GM10266 (cell line): ENCODE measurements around the gene SPACA5.
"Not testable (repeated sequence)": the region's sequence is repeated elsewhere in the genome, so short reads cannot be mapped to it uniquely, and the experiment has no call there.

Experiments used
- DNase-seq: peaks from one replicate; pipeline ENCODE4 v3.0.0; 2012; ENCODE audit errors: extremely low spot score
- TF ChIP-seq, protein P1 (sequence below): IDR thresholded peaks from 2 replicates; pipeline ENCODE4 v1.5.1; 2012; ENCODE audit warnings: mild to moderate bottlenecking, low read depth; ENCODE audit not compliant: control insufficient read depth, insufficient read depth; ENCODE audit errors: missing control alignments

The SPACA5 gene

DNA sequence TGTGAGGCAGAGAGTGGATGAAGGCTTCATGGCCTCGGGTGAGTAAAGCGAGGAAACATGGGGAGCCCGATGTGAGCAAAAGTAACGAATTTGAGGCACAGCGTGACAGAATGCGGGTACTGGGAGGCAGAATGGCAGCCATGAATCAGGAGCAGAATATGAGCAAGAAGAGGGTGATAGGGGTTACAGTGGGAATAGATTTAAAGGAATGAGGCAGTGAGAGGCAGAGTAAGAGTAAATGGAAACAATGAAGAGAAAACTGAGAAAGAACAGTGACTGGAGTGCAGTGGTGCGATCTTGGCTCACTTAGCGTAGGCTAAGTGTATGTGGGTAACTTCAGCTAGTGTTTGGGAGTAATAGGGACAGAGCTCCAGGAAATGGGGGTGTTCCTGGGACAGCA lies at the start of gene SPACA5:
Gene SPACA5, plus strand, starts transcription at position 301 of the 400 bp plus-strand sequence. CDS start 815 bp downstream, outside the sequence.
- DNase-seq, result not testable (repeated sequence)

DNA sequence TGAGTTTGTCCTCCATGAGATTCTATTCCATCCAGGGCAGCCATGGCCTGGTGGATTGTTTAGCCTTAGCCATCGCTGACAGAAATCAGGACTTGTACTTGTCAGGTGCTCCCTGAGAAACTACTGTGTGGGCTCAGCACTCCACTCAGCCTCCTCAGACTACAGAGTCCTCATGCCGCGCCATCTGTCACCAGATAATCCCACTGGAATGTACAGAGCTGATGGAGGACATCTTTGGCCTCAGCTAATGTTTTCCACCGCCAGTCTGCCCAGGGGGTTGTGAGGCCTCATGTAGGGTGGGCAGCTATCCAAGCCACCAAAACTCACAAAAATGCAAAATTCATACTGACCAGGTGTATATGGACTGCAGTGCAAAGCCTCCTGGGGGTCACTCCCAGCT lies 48.6 kb upstream of the SPACA5 start:
- not testable (repeated sequence) for DNase-seq

DNA sequence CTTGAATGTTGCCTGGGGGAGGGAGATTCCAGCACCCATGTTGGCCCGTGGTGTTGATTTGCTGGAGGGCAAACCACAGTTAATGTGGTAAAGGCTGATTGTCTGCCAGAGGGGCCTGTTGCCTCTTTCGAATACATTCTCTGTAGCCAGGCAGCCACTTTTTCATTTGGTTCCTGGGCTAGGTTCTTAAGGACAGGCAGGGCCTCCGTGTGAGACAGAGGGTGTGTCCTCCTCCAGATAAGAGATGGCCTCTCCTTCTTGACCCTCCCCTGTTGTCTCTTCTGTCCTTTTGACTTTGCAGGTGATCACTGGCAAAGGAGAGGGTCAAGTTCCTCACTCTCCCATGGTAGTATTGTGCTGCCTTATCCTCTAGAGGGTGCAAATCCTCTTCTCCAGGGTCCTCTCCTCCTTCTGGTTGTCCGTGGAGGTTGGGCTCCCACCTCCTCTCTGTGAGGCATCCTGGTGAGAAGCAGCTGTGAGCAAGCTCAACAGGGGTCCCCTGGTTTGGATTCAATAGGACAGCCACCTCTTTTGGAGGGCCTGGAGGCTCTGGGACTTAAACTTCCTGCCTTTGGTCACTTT lies 47.9 kb upstream of the SPACA5 start:
- TF ChIP-seq, protein P1, sequence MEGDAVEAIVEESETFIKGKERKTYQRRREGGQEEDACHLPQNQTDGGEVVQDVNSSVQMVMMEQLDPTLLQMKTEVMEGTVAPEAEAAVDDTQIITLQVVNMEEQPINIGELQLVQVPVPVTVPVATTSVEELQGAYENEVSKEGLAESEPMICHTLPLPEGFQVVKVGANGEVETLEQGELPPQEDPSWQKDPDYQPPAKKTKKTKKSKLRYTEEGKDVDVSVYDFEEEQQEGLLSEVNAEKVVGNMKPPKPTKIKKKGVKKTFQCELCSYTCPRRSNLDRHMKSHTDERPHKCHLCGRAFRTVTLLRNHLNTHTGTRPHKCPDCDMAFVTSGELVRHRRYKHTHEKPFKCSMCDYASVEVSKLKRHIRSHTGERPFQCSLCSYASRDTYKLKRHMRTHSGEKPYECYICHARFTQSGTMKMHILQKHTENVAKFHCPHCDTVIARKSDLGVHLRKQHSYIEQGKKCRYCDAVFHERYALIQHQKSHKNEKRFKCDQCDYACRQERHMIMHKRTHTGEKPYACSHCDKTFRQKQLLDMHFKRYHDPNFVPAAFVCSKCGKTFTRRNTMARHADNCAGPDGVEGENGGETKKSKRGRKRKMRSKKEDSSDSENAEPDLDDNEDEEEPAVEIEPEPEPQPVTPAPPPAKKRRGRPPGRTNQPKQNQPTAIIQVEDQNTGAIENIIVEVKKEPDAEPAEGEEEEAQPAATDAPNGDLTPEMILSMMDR, result peak; percentile 27
- peak; percentile 16 for DNase-seq

DNA sequence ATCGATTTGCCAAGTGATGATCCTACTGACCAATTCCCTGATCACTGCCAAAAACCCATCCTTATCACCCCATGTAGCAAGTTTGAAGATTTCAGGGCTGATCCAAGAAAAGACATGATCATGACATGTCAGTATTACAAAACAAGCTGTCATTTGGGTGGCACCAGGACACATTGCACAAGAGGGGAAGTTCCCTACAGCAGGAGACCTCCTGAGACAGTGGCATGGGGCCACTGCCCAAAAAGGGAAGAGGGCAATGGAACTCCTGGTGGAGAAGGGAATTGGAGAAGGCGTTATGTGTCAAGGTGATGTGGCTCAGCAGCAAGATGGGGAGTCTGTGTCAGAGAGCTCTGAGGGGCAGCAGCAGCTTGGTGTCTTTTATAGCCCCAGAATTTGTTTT lies 46.4 kb upstream of the SPACA5 start:
- no peak for DNase-seq
- TF ChIP-seq, protein P1, result no peak

DNA sequence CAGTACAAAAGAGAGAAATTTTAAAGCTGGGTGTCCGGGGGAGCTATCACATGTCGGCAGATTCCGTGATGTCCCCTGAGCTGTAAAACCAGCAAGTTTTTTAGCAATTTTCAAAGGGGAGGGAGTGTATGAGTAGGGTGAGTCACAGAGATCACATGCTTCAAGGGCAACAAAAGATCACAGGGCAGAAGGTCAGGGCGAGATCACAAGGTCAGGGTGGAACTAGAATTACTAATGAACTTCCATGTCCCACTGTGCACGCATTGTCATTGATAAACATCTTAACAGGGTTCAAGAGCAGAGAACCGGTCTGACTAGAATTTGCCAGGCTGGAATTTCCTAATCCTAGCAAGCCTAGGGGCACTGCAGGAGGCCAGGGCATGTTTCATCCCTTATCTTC lies 45.0 kb upstream of the SPACA5 start:
- DNase-seq, result not testable (repeated sequence)

DNA sequence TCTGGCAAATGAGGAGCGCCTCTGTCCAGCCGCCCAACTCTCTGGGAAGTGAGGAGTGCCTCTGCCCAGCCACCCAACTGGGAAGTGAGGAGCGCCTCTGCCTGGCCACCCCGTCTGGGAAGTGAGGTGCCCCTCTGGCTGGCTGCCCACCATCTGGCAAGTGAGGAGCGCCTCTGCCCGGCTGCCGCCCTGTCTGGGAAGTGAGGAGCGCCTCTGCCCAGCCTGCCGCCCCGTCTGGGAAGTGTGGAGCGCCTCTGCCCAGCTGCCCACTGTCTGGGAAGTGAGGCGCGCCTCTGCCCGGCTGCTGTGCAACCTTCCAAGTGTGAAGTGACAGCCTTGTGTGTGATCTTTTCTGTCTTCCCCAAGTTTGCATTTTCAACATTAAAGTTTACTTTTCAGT lies 41.3 kb upstream of the SPACA5 start:
- not testable (repeated sequence) for DNase-seq

DNA sequence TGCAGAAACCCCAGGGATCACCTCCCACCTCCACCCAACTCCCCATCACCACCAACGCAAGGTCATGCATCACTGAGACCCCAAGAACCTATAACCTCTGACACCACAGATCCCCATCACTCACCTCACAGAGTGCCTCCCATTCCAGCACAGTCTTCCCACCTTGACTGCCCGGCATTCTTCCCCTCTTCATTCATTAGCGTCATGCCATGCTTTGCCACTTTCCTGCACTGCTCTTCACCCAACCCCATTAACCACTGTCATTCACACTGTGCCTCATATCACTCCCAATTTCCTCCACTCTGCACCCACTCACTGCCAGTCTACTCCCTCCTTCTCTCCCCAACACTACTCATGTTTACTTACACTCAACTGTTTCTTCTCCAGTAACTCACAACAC lies 33.6 kb upstream of the SPACA5 start:
- no peak for DNase-seq
- TF ChIP-seq, protein P1, result no peak

DNA sequence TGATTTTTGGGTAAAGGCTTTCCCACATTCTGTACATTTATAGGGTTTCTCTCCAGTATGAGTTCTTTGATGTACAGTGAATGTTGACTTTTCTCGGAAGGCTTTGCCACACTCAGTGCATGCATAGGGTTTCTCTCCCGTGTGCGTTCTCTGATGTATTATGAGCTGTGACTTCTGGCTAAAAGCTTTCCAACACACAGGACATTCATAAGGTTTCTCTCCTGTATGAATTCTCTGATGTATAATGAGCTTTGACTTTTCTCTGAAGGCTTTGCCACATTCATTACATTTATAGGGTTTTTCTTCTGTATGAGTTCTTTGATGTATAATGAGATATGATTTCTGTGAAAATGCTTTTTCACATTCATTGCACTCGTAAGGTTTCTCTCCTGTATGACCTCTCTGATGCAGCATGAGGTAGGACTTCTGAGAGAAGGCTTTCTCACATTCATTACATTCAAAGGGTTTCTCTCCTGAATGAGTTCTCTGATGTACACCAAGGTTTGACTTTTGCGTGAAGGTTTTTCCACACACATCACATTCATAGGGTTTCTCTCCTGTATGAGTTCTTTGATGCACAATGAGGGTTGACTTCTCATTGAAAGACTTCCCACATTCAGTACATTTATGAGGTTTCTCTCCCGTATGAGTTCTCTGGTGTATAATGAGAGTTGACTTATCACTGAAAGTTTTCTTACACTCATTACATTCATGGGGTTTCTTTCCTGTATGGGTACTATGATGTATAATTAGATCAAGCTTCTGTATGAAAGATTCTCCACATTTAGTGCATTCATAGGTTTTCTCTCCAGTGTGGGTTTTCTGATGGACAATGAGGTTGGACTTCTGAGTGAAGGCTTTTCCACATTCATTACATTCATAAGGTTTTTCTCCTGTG lies 30.3 kb upstream of the SPACA5 start:
- TF ChIP-seq, protein P1, result no peak
- no peak for DNase-seq

DNA sequence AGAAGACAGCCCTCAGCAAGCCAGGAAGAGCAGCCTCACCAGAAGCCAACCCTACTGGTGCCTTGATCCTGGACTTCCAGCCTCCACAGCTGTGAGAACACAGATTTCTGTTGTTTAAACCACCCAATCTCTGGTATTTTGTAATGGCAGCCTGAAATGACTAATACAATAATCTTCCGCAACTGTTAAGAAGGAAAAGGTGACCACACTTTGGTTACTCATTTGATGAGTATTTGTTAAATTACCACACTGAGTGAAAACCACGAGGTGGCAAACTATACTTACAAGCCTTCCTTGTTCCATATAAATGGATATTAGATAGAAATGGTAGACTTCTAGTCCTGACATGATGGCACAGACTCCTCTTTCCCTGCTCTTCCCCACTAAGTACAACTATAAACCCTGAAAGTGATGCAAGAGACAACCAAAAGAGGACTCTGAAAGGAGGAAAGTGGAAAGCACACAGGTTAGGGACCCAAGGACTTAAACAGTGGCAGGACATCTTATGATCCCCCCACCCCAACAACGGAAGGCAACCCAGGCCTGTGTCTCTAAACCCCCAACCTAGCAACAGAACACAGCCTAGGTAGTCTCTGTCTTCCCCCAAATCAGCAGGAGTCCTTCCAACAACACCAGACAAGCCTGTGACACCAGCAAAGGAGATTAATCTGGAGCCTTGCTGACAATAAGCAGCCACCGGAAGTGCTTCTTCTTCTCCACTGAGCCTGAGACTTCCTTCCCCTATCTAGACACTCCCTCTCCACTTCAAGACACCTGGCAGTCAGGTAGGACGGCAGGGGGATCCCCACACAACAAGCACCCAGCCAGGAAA lies 15.3 kb upstream of the SPACA5 start:
- TF ChIP-seq, protein P1, result no peak
- DNase-seq, result no peak
